GM19238 (cell line): ENCODE measurements around the gene NELL2.
"Not testable (repeated sequence)": the region's sequence is repeated elsewhere in the genome, so short reads cannot be mapped to it uniquely, and the experiment has no call there.

Experiments used
- DNase-seq: peaks from one replicate; pipeline ENCODE4 v3.0.0; 2011; ENCODE audit warnings: low spot score; ENCODE audit not compliant: insufficient read length

NELL2 gene

DNA sequence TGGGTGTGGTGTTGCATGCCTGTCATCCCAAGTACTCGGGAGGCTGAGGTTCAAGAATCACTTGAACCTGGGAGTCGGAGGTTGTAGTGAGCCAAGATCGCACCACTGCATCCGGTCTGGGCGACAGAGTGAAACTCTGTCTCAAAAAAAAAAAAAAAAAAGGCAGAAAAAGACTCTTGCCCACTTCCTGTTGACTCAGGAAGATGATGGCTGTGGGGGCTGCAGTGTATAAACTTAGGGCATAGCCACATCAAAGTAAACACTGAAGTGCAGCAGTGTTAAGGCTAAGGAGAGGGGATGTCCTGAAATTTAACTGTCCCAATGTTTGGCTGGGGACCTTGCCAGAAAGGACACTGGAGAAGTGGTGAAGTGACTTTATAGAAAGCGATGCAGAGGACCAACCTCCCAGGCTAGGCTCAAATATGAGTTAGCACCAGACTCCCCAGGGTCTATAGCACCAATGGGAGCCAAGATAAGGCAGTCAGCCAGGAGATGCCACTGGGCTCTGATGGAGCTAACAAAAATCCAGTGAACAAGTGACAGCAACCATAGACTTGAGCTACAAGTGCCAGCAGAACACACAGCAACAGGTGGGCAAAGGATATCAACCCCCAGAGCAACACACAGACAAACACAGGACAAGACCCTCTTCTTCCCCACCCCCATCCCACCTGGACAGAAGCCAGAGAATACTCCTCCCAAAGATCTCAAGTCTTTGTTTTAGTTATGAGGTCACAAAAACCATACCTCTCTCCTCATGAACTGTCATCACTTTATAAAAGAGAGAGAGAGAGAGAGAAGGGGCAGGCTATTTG is 28.0 kb downstream of the NELL2 start:
- no peak for DNase-seq

DNA sequence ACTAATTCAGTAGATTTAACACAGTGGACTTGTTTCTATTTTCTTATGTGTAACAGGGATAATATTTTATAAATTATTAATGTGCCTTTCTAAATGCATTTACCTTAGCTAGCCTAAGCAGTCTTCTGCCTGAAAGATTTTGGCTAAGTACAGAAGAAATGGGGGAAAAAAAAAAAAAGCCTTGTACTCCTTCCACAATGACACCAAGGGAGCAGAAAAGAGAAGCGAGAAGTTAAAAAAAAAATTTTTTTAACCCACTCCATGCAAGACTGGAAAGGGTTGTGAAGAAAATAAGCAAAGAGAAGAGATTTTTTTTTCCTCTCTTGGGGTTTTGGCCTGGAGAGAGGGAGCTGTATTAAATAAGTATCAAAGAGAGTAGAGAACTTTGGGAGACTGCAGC is 28.7 kb downstream of the NELL2 start:
- DNase-seq = no peak

DNA sequence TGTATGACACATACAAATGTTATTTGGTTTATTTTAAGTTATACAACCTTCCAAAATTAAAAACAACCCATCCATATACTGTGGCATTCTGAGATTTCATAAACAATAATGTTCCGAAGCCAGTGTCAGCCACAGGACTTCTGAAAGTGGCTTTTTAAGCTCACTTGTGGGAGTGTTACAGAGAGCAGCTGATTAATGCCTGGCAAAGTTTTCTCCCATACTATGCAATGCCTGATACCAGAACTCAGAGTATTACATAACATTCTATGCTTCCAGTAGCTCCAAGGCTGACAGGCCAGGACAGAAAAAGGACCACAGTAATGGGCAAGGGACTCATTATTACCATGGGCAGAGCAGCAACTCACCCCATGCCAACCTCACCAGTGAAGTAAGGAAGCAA is 29.3 kb downstream of the NELL2 start:
- no peak for DNase-seq

DNA sequence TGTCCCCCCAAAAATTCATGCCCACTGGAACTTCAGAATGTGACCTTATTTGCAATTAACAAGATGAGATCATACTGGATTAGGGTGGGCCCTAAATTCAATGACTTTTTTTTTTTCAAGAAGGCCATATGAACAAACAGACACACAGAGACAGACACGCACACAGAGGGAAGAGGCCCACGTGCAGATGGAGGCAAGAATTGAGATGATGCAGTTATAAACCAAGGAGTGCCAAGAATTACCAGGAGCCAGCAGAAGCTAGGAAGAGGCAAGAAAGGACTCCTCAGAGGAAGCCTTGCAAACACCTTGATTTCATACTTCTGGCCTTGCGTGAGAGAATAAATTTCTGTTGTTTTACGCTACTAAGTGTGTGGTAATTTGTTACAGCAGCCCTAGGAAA is 33.4 kb downstream of the NELL2 start:
- DNase-seq = no peak

DNA sequence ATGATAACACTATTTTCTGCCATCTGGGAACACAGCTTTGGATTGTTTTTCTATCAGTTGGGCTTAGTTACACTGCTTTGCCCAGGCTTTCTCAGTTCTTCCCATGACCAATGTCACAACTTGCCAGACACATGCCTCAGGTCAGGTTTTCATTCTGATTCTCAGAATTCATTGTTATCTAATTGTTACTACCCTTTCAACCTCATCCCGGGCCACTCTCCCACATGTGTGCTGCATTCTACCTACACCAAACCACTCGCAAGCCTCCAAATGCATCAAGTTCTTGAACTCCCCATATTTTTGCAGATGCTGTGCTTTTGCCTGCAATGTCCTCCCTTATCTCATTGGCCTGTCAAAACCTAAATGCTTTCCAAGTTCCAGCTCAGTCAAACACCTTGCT is 36.3 kb downstream of the NELL2 start:
- no peak for DNase-seq

DNA sequence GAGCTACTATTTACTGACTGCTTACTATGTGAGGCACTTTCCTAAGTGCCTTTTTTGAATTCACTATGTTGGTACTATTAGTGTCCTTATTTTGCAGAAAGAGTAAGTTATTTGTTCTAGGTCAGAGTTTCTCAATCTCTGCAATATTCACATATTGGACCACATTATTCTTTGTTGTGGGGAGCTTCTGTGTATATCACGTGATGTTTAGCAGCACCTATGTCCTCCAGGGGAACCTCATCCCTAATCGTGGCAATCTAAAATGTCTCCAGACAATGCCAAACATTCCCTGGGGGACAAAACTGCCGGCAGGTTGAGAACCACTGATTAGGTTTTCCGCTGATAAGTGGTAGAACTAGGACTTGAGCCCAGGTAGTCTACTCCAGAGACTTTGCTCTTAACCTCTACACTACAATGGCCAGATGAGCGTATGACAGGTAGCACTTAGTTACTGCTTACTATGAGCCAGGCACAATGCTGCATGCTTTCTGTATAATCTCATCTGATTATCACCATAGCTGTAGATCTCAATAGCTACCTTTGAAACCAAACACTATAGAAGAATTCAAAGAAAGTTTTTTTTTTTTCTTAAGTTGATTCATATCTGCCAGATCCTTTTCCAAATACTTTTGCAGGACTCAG is 38.9 kb downstream of the NELL2 start:
- no peak for DNase-seq

DNA sequence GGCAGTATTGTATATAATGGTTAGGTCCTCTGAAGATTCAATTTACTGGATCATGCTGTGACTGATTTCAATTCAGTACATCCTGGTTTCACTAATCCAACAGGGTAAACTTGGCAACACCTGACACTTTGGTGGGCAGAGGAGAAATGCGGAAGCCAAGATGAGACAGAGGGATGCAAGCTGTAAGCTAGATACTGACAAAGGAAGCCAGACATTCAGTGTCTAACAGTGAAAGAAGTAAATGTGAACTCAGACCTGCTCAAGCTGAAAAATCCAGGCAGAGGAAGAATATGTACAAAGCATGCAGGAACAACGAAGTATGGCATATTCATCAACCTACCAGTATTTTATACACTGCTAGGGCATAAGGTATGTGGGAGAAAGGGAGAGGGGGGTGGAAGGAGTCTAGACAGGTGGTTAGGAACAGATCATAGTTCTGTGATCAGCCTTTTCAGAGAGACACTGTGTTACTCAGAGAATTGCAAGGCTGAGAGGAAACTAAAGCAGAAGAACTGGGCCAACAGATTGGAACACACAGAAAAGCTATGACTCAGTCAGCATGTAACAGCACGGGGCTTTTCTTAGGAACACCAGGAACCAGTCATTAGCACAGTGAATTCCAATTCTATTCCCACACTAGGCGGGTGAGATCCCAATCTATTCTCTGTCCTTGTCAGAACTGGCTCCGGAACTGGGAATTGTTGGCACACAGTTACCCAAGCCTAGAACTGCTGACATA is 40.3 kb downstream of the NELL2 start:
- no peak for DNase-seq

DNA sequence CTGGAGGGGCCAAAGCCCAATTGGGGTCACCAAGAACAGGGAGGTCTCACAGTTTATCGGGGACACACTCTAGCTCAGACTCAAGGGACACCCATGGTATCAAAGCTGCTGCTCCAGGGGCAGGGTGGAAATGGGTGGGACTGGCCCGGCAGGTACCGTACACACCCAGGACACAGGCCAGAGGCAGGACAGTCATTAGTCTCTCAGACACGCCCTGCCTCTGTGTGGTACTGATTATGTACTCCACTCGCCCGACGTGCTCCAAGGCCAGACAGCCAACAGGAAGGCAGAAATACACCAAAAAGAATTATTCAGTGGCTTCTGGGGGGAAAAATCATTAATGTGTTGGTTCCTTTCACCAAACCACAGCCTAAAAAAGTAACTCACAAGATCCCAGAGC is 41.1 kb downstream of the NELL2 start:
- not testable (repeated sequence) for DNase-seq

DNA sequence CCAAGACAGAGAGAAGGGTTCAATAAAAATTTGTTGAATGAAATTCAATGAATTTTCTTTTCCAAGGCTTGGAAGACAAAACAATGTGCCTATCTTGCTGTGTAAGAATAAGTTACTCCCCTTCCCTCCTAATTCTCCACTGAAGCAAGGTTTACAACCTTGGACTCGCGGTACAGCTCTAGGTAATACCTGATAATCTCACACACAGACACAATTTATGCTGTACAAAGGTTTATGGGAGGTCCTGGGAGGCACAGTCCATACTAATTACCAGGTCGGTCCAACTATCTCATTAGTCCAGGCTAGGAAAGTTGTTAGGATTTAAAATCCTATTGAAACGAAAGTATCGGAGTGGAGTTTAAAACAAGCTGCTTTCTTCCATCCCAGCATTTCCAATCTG is 42.6 kb downstream of the NELL2 start:
- DNase-seq = no peak

DNA sequence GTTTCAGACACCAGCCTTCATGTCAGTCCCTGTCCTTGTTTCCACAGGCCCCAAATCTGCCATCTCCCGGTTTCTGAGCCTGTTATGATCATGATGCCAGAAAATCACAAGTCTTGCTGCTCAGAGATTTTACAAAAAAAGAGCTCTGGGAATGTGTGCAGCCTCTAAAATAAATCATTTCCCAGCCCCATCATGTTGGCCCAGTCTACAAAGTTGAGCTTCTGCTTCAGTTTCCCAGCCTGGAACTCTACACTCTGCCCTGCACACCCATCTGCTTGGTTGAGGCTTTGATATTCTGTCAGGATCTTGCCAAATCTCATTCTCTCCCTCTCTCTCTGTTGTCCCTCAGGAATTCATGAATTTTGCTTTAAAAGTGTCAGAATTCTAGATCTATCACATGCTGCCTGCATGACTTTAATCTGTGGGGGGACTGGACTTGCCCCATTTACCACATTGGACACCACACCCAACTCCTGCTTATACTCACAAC is 45.5 kb downstream of the NELL2 start:
- no peak for DNase-seq

DNA sequence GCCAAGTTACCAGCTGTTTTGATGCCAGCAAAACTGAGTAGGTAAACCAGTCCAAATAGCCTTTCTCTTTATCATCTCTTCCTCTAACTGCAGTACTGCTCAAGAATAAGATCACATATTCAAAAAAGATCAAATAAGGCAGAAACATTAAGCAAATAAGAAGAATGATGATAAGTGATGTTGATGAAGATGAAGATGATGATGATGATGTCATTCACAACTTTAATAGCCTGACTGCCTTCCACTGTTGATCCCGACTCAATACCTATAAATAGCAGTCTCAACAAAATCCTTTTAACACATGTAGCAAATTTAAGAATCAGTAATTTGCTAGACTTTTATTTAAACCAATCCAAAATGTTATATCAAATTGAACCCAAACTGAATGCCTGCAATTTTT is 47.1 kb downstream of the NELL2 start:
- DNase-seq = no peak

DNA sequence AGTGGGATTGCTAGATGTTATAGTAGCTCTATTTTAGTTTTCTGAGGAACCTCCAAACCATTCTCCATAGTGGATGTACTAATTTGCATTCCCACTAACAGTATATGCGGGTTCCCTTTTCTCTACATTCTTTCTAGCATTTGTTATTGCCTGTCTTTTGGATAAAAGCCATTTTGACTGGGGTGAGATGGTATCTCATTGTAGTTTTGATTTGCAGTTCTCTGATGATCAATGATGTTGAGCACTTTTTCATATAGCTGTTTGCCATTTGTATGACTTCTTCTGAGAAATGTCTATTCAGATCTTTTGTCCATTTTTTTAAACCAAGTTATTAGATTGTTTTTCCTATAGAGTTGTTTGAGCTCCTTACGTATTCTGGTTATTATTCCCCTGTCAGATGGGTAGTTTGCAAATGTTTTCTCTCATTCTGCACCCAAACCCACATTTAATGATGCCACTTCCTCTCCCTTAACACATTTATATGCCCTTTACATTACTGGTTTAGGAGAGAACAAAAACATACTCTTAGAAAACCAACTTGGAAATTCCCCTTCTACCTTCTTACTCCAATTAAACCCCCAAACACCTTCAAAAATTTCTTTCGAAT is 48.2 kb downstream of the NELL2 start:
- no peak for DNase-seq

DNA sequence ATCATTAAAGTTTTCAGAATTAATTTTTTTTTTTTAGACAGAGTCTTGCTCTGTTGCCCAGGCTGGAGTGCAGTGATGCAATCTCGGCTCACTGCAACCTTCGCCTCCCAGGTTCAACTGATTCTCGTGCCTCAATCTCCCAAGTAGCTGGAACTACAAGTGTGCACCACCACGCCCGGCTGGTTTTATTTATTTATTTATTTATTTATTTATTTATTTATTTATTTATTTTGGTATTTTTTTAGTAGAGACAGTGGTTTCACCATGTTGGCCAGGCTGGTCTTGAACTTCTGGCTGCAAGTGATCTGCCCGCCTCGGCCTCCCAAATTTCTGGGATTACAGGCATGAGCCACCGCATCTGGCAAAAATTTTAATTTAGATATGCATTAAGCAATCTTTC is 54.4 kb downstream of the NELL2 start:
- not testable (repeated sequence) for DNase-seq

DNA sequence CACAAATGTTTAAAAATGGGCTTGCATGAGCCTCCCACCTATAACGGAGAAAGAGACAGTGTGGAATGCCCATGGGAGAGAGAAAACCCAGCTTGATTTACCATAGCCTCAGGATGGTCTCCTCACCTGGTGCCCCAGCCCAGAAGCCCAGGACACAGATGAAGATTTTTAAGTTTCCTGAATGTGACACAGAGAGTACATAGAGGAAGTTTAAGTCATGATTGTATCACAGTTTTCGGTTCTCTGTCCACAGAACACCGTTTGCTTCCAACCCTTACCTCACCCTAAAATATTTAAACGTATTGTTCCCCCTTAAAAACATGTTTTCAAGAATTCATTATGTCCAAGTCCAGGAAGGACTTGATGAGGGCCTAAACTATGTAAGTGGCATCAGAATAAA is 56.2 kb downstream of the NELL2 start:
- DNase-seq = no peak

DNA sequence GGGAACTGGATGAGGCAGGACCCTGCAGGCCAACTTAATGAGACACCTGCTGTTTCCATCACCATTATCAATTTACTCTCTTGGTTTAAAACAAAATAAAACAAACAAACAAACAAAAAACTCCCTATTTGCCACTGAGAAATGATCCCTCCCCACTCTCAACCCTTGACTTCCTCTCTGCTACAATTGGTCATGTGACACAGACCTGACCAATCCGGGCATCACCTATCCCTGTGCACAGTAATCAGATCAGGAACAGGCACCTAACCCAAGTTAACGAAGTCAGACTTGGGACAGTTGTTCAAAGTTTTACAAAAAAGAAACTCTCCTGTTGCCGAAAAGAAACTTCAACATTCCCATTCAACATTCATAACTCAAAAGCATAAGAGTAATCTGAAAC is 58.4 kb downstream of the NELL2 start:
- DNase-seq = no peak

DNA sequence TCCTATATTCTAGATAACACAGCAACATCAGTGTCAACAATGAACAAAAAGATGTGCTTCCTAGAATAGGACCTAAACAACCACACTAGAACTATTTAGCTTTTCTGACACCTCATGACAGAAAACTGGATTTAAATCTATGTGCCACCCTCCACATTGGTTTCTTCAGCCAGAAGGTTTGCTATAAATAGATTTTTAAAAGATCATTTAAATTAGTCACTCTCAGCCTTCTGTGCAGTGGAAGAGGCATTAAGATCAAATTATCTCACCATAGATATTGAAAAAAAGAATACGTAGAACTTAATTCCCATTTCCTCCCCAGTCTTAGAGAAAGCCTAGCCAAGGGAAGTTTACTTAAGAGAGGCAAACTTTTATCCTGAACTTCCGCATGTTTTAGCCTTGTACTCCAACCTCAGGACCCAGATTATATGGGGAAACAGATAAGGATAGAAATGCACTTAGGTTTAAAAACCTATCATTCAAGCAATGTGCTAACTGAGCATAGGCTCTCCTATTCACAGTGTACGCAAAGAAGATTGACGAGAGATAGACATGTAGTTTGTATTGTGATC is 59.6 kb downstream of the NELL2 start:
- DNase-seq = no peak

DNA sequence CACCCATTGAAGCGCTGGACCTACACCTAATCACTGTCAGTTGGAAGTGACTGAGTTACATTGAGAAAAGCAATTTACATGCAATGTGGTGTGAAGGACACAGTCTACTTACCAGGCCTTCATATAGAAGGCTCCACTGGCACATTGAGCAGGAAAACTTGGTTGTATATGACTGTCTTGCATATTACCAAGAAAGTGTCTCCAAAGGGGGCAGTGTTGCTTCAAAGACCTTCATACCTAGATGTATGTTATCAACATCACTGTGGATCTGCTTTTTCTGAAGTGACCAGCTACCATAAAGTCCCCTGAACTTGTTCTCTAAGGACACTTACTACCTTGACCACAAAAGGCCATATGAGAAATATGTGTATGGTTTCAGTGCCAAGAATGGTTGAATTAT is 64.1 kb downstream of the NELL2 start:
- DNase-seq = no peak

DNA sequence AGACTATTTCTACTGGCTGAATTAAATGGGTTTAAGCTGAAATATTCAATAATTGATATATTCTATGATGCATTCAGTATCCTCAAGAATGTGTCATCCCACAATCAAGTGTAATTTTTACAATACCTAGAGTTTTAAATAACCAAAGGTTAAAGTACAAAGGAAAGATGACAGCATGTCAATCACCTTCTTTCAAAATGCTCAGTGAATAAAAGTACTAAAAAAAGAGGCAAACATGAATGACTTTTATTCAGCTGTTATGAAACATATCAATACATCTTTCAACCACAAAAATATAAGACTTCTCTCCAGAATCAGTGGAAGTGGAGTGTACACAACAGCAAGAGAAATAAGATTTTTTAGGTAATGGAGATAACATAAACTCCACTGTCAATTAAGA is 72.0 kb downstream of the NELL2 start:
- DNase-seq = no peak

DNA sequence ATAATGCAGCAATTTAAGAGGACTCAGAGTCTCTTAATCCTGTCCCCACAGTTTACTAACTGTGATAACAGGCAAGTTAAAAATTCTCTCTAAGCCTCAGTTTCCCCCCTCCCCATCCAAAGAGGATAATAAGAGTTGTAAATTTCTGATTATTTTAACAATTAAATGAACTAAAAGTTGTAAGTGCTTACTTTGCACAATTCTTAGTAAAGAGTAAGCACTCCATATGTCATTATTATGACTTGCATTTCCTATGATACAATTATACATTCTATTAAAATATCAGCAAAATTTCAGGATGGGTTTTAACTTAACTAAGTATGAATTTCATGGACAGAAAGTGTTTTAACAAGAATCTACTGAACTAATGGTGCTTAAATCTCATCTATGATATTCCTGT is 80.1 kb downstream of the NELL2 start:
- no peak for DNase-seq

DNA sequence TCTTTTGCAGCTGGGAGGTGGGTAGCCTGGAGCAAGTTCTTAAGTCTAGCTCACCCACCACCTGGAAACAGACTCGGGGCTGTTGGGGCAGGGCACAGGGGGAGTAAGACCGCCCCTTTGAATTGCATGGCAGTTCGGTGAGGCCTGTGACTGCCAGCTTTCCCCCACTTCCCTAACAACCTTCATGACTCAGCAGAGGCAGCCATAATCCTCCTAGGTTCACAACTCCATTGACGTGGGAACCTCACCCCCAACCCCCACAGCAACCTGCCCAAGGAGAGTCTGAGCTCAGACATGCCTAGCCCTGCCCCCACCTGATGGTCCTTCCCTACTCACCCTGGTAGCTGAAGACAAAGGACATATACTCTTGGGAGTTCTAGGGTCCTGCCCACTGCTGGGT is 87.4 kb downstream of the NELL2 start:
- DNase-seq = no peak

DNA sequence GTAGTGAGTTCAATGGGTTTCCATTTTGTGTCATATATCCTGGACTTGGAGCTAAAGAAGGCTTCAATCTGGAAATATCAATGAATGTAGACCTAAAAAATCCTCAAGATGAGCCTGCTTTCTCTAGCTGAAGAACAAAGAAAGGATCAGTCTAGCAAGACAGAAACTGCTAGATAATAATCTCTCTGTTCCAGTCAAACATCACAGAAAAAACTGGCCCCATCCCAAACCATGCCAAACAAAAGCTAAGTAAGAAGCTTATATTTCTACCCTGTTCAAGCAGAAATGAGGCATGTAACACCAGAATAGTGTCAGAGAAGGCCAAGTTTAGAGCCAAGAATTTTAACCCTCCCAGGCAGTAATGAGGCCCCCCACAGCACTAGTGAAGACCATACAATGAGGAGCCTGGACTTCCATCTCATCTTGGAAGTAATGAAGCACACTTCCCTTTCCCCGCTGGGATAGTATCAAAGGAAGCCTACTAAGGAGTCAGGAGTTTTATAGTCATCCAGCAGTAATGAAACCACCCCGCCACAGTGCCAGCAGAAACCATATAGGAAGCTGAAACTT is 95.8 kb downstream of the NELL2 start:
- no peak for DNase-seq
